Tibial nerve (tissue), 4 donors: Measurements from ENCODE around the gene FCER2. TPM values are rescaled to one million over a fixed set of nuclear protein-coding genes. Genes with fewer than 3 reads are reported as not detected.

Source experiments
- DNase-seq, 2 donors: peaks; one replicate each; pipeline ENCODE4 v3.0.0-alpha.2; 2019; ENCODE audit warnings: low spot score in 2 of 2
- H3K27ac ChIP-seq, 4 donors: fragments of 200-600 bp; sonication (generic) in 3 of 4; one replicate each; pipeline ENCODE4 v1.5.1; 2017 to 2019; ENCODE audit warnings: mild to moderate bottlenecking in 1 of 4
- H3K27me3 ChIP-seq, 2 donors: fragments of 200-600 bp; sonication (generic) in 1 of 2; one replicate each; pipeline versions ENCODE4 v1.5.1 to v1.6.0; 2017 to 2019
- H3K36me3 ChIP-seq, 3 donors: fragments of 200-600 bp; sonication (generic); one replicate each; pipeline ENCODE4 v1.5.1; 2018 to 2019
- H3K4me1 ChIP-seq, 4 donors: fragments of 200-600 bp; sonication (generic) in 3 of 4; one replicate each; pipeline ENCODE4 v1.5.1; 2017 to 2019
- H3K4me3 ChIP-seq, 4 donors: fragments of 200-600 bp; sonication (generic) in 3 of 4; one replicate each; pipeline ENCODE4 v1.5.1; 2017 to 2019; ENCODE audit warnings: mild to moderate bottlenecking in 1 of 4, moderate library complexity in 1 of 4
- H3K9me3 ChIP-seq, 4 donors: fragments of 200-600 bp; sonication (generic) in 3 of 4; one replicate each; pipeline ENCODE4 v1.5.1; 2017 to 2019
- EP300 ChIP-seq, 2 donors: sonication (generic); formaldehyde crosslinking; IDR thresholded peaks; one replicate each; pipeline ENCODE4 v1.6.1; 2017; ENCODE audit warnings: antibody characterized with exemption in 2 of 2, mild to moderate bottlenecking in 1 of 2
- POLR2A ChIP-seq, 2 donors: fragments of 450-650 bp; IDR thresholded peaks; one replicate each; pipeline ENCODE4 v1.6.1; 2017; ENCODE audit warnings: antibody characterized with exemption in 2 of 2, mild to moderate bottlenecking in 2 of 2, moderate library complexity in 2 of 2
- WGBS, 2 donors: methylation state at CpG; one replicate each; pipeline ENCODE4 v1.1.5; 2018; 5-methylcytosine and 5-hydroxymethylcytosine counted together
- total RNA-seq, 4 donors: library from RNA; depleted of rRNA; stranded (reverse); fragments of >200 nt; gene quantifications; one replicate each; pipeline ENCODE4 v1.1.0, GENCODE V29; 2016
- TF ChIP-seq, protein P1 (sequence below), 5 experiments: fragments of 200-600 bp in 3 of 5; fragments of 450-650 bp in 2 of 5; sonication (generic) in 3 of 5; IDR thresholded peaks; one replicate each; pipeline ENCODE4 v1.5.1; 2016 to 2019; ENCODE audit warnings: antibody characterized with exemption in 5 of 5, mild to moderate bottlenecking in 3 of 5, moderate library complexity in 2 of 5

FCER2 gene
- total RNA-seq, 4 donors from 2014 or later, result 0.90 to 1.0 TPM; not detected in 2

DNA sequence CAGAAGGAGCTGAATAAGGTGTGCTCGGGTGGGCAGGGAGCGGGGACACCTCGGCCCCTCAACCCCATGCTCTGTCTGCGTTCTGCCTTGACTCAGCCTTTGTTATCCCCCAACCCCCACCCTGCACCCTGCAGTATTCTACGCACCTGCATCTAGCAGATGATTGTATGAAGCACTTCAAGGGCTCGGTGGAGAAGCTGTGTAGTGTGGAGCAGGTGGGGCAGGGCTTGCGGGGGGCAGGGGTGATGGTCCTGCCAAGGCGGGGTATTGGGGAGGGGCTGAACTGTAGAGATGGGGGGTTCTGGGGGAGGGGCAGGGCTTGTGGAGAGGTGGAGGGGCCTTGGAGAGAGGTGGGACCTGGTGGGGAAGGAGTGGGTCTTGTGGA lies 58.9 kb downstream of the FCER2 start:
- H3K9me3 ChIP-seq, result no peaks in the 10 kb centered on the region
- no peaks in the 10 kb centered on the region for H3K36me3 ChIP-seq
- no peak overlapping the region for H3K27ac ChIP-seq
- no peak overlapping the region for H3K4me3 ChIP-seq
- TF ChIP-seq, protein P1, sequence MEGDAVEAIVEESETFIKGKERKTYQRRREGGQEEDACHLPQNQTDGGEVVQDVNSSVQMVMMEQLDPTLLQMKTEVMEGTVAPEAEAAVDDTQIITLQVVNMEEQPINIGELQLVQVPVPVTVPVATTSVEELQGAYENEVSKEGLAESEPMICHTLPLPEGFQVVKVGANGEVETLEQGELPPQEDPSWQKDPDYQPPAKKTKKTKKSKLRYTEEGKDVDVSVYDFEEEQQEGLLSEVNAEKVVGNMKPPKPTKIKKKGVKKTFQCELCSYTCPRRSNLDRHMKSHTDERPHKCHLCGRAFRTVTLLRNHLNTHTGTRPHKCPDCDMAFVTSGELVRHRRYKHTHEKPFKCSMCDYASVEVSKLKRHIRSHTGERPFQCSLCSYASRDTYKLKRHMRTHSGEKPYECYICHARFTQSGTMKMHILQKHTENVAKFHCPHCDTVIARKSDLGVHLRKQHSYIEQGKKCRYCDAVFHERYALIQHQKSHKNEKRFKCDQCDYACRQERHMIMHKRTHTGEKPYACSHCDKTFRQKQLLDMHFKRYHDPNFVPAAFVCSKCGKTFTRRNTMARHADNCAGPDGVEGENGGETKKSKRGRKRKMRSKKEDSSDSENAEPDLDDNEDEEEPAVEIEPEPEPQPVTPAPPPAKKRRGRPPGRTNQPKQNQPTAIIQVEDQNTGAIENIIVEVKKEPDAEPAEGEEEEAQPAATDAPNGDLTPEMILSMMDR (IDR thresholded peaks at IDR 0.05), result no peak
- no peak for TF ChIP-seq EP300 (IDR thresholded peaks at IDR 0.05)
- TF ChIP-seq POLR2A (IDR thresholded peaks at IDR 0.05), result no peak
- peaks cover 0 to 17% of the 10 kb centered on the region in 2 donors for H3K27me3 ChIP-seq
- no peak for DNase-seq
- 93 to 96% methylated on average over 8 of the region's 8 CpGs for WGBS, 2 donors
- H3K4me1 ChIP-seq, result no peaks in the 10 kb centered on the region

DNA sequence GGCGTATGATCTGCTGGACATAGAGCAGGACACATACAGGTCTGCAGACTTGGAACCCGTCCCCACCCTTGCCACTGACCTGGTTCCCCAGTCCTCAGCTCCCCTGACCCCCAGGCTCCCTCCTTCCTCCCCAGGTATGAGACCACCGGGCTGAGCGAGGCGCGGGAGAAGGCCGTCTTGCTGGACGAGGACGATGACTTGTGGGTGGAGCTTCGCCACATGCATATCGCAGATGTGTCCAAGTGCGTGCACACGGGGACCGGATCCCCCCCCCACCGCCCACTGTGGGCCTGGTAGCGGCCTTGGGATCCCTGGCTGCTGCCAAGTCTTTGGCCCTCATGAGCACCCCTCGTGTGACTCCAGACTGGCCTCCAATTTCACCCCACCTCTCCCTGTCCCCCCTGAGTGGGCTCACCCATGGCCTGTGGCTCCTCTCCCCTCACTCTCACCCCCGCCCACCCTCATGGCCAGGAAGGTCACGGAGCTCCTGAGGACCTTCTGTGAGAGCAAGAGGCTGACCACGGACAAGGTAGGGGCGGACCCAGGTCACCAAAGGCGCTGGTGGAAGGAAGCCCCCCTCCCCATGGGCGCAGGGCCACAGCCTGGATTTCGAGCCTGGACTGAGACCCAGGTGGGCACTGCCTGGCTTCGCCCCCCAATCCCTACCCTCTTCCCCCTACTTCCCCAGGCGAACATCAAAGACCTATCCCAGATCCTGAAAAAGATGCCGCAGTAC lies 59.5 kb downstream of the FCER2 start:
- no peaks in the 10 kb centered on the region for H3K4me1 ChIP-seq
- TF ChIP-seq, protein P1 (IDR thresholded peaks at IDR 0.05), result no peak
- no peak for TF ChIP-seq EP300 (IDR thresholded peaks at IDR 0.05)
- no peak for TF ChIP-seq POLR2A (IDR thresholded peaks at IDR 0.05)
- H3K4me3 ChIP-seq, result no peak overlapping the region
- H3K27ac ChIP-seq, result no peak overlapping the region
- no peaks in the 10 kb centered on the region for H3K9me3 ChIP-seq
- H3K36me3 ChIP-seq, result no peaks in the 10 kb centered on the region
- WGBS, 2 donors, result 80 to 85% methylated on average over 21 to 23 of the region's 27 CpGs
- peaks cover 0 to 22% of the 10 kb centered on the region in 2 donors for H3K27me3 ChIP-seq
- no peak for DNase-seq

DNA sequence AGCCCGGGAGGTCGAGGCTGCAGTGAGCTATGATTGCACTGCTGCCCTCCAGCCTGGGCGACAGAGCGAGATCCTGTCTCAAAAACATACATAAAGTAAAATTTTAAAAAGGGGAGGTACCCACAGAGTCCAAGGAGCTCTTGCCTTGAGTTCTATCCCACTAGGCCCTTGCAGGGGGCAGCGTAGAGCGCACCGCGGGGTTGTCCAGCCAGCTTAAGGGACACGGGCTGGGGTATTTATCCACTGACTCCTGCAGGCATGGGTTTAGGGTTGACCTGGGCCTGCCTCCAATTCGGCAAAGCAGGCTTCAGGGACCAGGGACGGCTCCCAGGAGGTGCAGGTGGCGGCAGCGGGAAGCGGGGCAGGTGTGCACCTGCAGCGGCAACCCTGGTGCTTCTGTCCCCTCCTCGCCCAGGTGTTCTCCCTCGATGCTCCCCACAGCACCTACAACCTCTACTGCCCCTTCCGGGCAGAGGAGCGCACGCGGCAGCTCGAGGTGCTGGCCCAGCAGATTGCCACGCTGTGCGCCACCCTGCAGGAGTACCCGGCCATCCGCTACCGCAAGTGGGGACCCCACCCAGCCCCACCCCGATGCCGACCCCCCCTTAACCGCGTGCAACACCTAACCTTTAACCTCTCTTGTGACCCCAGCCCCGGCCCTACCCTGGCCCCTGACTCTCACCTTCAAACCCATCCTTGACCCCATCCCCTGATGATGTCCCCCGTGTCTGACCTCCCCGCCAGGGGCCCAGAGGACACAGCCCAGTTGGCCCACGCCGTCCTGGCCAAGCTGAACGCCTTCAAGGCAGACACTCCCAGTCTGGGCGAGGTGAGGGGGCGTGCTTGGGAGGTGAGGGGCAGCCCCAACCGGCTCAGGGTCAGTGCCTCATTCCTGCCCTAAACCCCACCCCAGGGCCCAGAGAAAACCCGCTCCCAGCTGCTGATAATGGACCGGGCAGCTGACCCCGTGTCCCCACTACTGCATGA lies 60.3 kb downstream of the FCER2 start:
- Histone ChIP-seq H3K36me3 (no peaks in the 10 kb centered on the region), H3K27me3 (peaks cover 0 to 31% of the 10 kb centered on the region in 2 donors), H3K9me3 (no peaks in the 10 kb centered on the region), H3K4me3 (no peak overlapping the region), H3K4me1 (peaks cover 0 to 7% (median 0%) of the 10 kb centered on the region in 4 donors), H3K27ac (no peak overlapping the region)
- TF ChIP-seq POLR2A (IDR thresholded peaks at IDR 0.05) (no peak), EP300 (IDR thresholded peaks at IDR 0.05) (no peak)
- TF ChIP-seq, protein P1 (IDR thresholded peaks at IDR 0.05), result no peak
- no peak for DNase-seq
- 79 to 82% methylated on average over 38 to 43 of the region's 43 CpGs for WGBS, 2 donors

DNA sequence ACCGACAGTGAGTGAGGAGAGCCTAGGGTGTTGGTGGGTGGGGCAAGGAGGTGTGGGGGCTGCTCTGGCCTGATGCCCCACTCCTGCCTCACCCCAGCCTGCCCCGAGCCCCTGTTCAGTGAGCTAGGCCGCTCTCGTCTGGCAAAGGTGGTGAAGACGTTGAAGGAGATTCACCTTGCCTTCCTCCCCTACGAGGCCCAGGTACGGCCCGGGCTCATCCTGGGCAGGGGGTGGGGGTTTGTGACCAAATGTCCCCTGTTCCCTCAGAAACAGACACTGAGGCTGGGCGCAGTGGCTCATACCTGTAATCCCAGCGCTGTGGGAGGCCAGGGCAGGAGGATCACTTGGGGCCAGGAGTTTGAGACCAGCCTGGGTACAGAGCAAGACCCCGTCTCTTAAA lies 61.1 kb downstream of the FCER2 start:
- Histone ChIP-seq H3K36me3 (no peaks in the 10 kb centered on the region), H3K9me3 (no peaks in the 10 kb centered on the region), H3K27ac (no peak overlapping the region), H3K4me3 (no peak overlapping the region), H3K4me1 (peaks cover 0 to 8% (median 0%) of the 10 kb centered on the region in 4 donors), H3K27me3 (peaks cover 0 to 35% of the 10 kb centered on the region in 2 donors)
- no peak for DNase-seq
- TF ChIP-seq EP300 (IDR thresholded peaks at IDR 0.05), result no peak
- 88 to 91% methylated on average over 11 of the region's 11 CpGs for WGBS, 2 donors

DNA sequence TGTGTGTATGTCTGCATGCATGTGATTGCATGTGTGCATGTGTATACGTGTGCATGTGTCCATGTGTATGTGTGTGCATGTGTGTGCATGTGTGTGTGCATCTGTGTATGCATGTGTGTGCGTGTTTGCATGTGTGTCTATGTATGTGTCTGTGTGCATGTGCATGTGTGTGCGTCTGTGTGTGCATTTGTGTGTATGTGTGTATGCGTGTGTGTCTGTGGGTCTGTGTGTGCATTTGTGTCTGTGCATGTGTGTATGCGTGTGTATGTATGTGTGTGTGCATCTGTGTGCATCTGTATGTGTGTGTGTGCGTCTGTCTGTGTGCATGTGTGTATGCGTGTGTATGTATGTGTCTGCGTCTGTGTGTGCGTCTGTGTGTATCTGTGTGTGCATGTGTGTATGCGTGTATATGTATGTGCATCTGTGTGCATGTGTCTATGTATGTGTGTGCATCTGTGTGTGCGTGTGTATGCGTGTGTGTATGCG lies 62.0 kb downstream of the FCER2 start:
- 93 to 96% methylated on average over 13 of the region's 13 CpGs for WGBS, 2 donors
- H3K36me3 ChIP-seq, result no peaks in the 10 kb centered on the region

More for the DNA sequence above, 62.0 kb downstream of the FCER2 start:
- TF ChIP-seq, protein P1 (IDR thresholded peaks at IDR 0.05), result no peak
- TF ChIP-seq POLR2A (IDR thresholded peaks at IDR 0.05), result no peak
- no peak for TF ChIP-seq EP300 (IDR thresholded peaks at IDR 0.05)
- Histone ChIP-seq H3K4me3 (no peak overlapping the region), H3K4me1 (peaks cover 0 to 8% (median 0%) of the 10 kb centered on the region in 4 donors), H3K27me3 (peaks cover 0 to 31% of the 10 kb centered on the region in 2 donors), H3K9me3 (no peaks in the 10 kb centered on the region), H3K27ac (no peak overlapping the region)
- no peak for DNase-seq
